ENCODE measurements around the gene COX20.

GRCh38 chr1:244820131-244820530 is 15.3 kb upstream of the COX20 start:
- TF ChIP-seq POLR2AphosphoS5 (IDR thresholded peaks at IDR 0.05; ENCODE audit: low read depth, low read length) (no peak), CTCF (IDR thresholded peaks at IDR 0.05) (no peak)

All from Panc1 (cell line).